SKM-1 (cell line): ENCODE data around the gene RPRML.
A peak's percentile ranks its signal among the peaks of the same experiment; 100 is the strongest.

ENCODE experiments used
- DNase-seq: peaks from one replicate; lab custom pipeline; 2025; ENCODE audit not compliant: unreplicated experiment; lab: John Stamatoyannopoulos, UW

The RPRML gene

GRCh38 chr17:46947216-46947615 lies 31.8 kb downstream of the RPRML start:
- no peak for DNase-seq

- no peak for DNase-seq
Measured at GRCh38 chr17:46944931-46945330, 34.1 kb downstream of the RPRML start.

- DNase-seq = no peak
Measured at GRCh38 chr17:46943501-46944393, 35.3 kb downstream of the RPRML start.

GRCh38 chr17:46943218-46943500 lies 35.9 kb downstream of the RPRML start:
- DNase-seq = no peak

- peak; percentile 62 for DNase-seq
Measured at GRCh38 chr17:46942441-46943217, 36.4 kb downstream of the RPRML start.

GRCh38 chr17:46940692-46941404 lies 38.2 kb downstream of the RPRML start:
- peak; percentile 48 for DNase-seq

- DNase-seq = no peak
Measured at GRCh38 chr17:46935658-46936266, 43.3 kb downstream of the RPRML start.

GRCh38 chr17:46931596-46931995 lies 47.5 kb downstream of the RPRML start:
- DNase-seq = no peak

- no peak for DNase-seq
Measured at GRCh38 chr17:46930051-46930450, 49.0 kb downstream of the RPRML start.

GRCh38 chr17:46929413-46929812 lies 49.6 kb downstream of the RPRML start:
- DNase-seq = no peak

- DNase-seq = no peak
Measured at GRCh38 chr17:46928467-46929261, 50.4 kb downstream of the RPRML start.
